ENCODE measurements around the gene CRELD1. TPM values are rescaled to one million over a fixed set of nuclear protein-coding genes. Genes with fewer than 3 reads are reported as not detected.
A peak's percentile ranks its signal among the peaks of the same experiment; 100 is the strongest.

The CRELD1 gene
- total and polyA plus RNA-seq, 2 of the 4 experiments (the other 2 are of a cell fraction): 8.6 to 25.7 TPM

DNA sequence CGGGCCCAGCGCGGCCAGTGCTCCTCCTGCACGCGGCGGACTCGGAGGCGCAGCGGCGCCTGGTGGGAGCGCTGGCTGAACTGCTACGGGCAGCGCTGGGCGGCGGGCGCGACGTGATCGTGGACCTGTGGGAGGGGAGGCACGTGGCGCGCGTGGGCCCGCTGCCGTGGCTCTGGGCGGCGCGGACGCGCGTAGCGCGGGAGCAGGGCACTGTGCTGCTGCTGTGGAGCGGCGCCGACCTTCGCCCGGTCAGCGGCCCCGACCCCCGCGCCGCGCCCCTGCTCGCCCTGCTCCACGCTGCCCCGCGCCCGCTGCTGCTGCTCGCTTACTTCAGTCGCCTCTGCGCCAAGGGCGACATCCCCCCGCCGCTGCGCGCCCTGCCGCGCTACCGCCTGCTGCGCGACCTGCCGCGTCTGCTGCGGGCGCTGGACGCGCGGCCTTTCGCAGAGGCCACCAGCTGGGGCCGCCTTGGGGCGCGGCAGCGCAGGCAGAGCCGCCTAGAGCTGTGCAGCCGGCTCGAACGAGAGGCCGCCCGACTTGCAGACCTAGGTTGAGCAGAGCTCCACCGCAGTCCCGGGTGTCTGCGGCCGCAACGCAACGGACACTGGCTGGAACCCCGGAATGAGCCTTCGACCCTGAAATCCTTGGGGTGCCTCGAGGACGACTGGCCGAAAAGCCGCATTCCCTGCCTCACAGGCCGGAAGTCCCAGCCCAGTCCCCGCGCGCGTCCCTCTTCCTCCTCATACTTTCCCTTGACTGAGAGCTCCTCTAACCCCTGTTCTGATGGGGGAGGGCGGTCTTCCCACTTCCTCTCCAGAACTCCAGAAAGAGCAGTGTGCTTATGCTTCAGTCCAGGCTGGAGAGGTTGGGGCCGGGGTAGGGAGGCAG, 18.1 kb upstream of the CRELD1 start:
- H4K5ac ChIP-seq (ENCODE audit: low read depth, low read length): peak overlapping the region; percentile 94
- in situ Hi-C loops (cut with MboI; ENCODE audit: low sequenced_read_pairs) (no loop called here), dilution Hi-C loops (cut with HindIII; ENCODE audit: low sequenced_read_pairs, unreplicated experiment) (no loop called here), intact Hi-C loops (cut with micrococcal nuclease) (loop anchor here (2.0 to 5.0 kb wide), 2 partner anchors 67 to 198 kb away; no protein-coding TSS in a partner anchor)
- H2BK20ac ChIP-seq (ENCODE audit: low read depth, low read length): peak overlapping the region; percentile 60; the same call in 1 of the 2 replicates
- peak overlapping the region; percentile 56 for H4K91ac ChIP-seq (ENCODE audit: insufficient read depth, low read depth, low read length)
- peak; percentile 62 for ATAC-seq (ENCODE audit: low read depth)
- H4K20me1 ChIP-seq (ENCODE audit: insufficient read depth, low read length): no peaks in the 10 kb centered on the region
- H3K9ac ChIP-seq (ENCODE audit: low read depth, low read length): peak overlapping the region; percentile 79
- peak overlapping the region; percentile 95 for H3K14ac ChIP-seq (replicated peaks; ENCODE audit: low read depth, low read length)
- H3K4me3 ChIP-seq (ENCODE audit: insufficient read depth, low read depth, low read length): peak overlapping the region; percentile 46
- H2AFZ ChIP-seq (replicated peaks; ENCODE audit: low read length, poor library complexity): peak overlapping the region; percentile 99
- H4K8ac ChIP-seq (ENCODE audit: low read depth in 2 of 2, low read length in 2 of 2): peak overlapping the region; percentile 73 to 98
- POLR2A ChIA-PET (ENCODE audit: unreplicated experiment): interaction anchor here (0.5 to 0.6 kb wide), 2 partner anchors 17 to 25 kb away, joined by 3 to 10 read pairs; partner anchors contain the start of gene JAGN1
- H2AK5ac ChIP-seq (ENCODE audit: low read depth, low read length): peak overlapping the region; percentile 66; the same call in 1 of the 2 replicates
- peak overlapping the region; percentile 82 for H3K18ac ChIP-seq (ENCODE audit: low read depth, low read length)
- no peaks in the 10 kb centered on the region for H3K27me3 ChIP-seq (ENCODE audit: control insufficient read depth, insufficient read depth, low read length)
- peak overlapping the region; percentile 96 for H3K4ac ChIP-seq (ENCODE audit: low read depth, low read length)
- H3K9me1 ChIP-seq (ENCODE audit: insufficient read depth, low read length): peaks cover 11% of the 10 kb centered on the region
- peak overlapping the region; percentile 90 for H3K4me2 ChIP-seq (ENCODE audit: low read depth, low read length)
- BruUV-seq (replicated peaks): no TSS peak
- H2AK9ac ChIP-seq (replicated peaks; ENCODE audit: low read depth, low read length, poor library complexity): peak overlapping the region; percentile 93
- H3K9me3 ChIP-seq (ENCODE audit: control insufficient read depth, insufficient read depth, low read length): no peaks in the 10 kb centered on the region
- H2BK120ac ChIP-seq (ENCODE audit: low read depth, low read length): peak overlapping the region; percentile 93
- peaks cover 7 to 38% of the 10 kb centered on the region in 2 experiments; a peak in 3 of 4 replicates for H3K79me1 ChIP-seq (ENCODE audit: low read depth in 1 of 2, low read length in 2 of 2)
- H2BK5ac ChIP-seq (ENCODE audit: low read depth, low read length, poor library complexity, severe bottlenecking): peak overlapping the region; percentile 84
- peaks cover 32% of the 10 kb centered on the region for H3K4me1 ChIP-seq (ENCODE audit: control insufficient read depth, insufficient read depth, low read length)
- DNase-seq: peak; percentile 52
- H2BK15ac ChIP-seq (ENCODE audit: low read depth, low read length): peak overlapping the region; percentile 70; the same call in 2 of the 3 replicates
- H3K36me3 ChIP-seq (ENCODE audit: control insufficient read depth, insufficient read depth, low read length): peaks cover 2% of the 10 kb centered on the region; the same call in 1 of the 2 replicates
- 1% methylated on average over 66 of the region's 99 CpGs; no CpG with 5 or more reads in 1 of the 2 experiments for WGBS, 2 experiments (ENCODE audit: extremely low coverage in 2 of 2, insufficient read length in 1 of 2)
- peak overlapping the region; percentile 32; the same call in 1 of the 2 replicates for H3K56ac ChIP-seq (ENCODE audit: extremely low read depth, insufficient read depth, low read length)
- CTCF ChIA-PET: interaction anchor here (1.0 kb wide), 2 partner anchors 18 to 200 kb away, joined by 3 read pairs; partner anchors contain the start of gene CRELD1
- peak overlapping the region; percentile 89 for H3K27ac ChIP-seq (ENCODE audit: insufficient read depth, low read length)
- peak overlapping the region; percentile 96 for H3K23ac ChIP-seq (ENCODE audit: low read depth, low read length)
- no peak for TF ChIP-seq NFE2L2 (IDR thresholded peaks at IDR 0.05; ENCODE audit: low read depth, low read length)
- TF ChIP-seq FOS (IDR thresholded peaks at IDR 0.05; ENCODE audit: low read depth, low read length): no peak
- TF ChIP-seq SMC3 (IDR thresholded peaks at IDR 0.05; ENCODE audit: low read depth, low read length): peak; percentile 49
- no peak for TF ChIP-seq POLR2A (IDR thresholded peaks at IDR 0.05; ENCODE audit: low read depth, low read length)
- TF ChIP-seq RFX5 (IDR thresholded peaks at IDR 0.05; ENCODE audit: low read depth, low read length): no peak
- no peak for TF ChIP-seq CHD1 (IDR thresholded peaks at IDR 0.05; ENCODE audit: low read depth, low read length)
- TF ChIP-seq, protein P1, sequence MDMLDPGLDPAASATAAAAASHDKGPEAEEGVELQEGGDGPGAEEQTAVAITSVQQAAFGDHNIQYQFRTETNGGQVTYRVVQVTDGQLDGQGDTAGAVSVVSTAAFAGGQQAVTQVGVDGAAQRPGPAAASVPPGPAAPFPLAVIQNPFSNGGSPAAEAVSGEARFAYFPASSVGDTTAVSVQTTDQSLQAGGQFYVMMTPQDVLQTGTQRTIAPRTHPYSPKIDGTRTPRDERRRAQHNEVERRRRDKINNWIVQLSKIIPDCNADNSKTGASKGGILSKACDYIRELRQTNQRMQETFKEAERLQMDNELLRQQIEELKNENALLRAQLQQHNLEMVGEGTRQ (IDR thresholded peaks at IDR 0.05; ENCODE audit: low read depth, low read length): peak; percentile 12; the same call in 1 of the 2 replicates
- TF ChIP-seq, protein P2, sequence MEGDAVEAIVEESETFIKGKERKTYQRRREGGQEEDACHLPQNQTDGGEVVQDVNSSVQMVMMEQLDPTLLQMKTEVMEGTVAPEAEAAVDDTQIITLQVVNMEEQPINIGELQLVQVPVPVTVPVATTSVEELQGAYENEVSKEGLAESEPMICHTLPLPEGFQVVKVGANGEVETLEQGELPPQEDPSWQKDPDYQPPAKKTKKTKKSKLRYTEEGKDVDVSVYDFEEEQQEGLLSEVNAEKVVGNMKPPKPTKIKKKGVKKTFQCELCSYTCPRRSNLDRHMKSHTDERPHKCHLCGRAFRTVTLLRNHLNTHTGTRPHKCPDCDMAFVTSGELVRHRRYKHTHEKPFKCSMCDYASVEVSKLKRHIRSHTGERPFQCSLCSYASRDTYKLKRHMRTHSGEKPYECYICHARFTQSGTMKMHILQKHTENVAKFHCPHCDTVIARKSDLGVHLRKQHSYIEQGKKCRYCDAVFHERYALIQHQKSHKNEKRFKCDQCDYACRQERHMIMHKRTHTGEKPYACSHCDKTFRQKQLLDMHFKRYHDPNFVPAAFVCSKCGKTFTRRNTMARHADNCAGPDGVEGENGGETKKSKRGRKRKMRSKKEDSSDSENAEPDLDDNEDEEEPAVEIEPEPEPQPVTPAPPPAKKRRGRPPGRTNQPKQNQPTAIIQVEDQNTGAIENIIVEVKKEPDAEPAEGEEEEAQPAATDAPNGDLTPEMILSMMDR (conservative IDR thresholded peaks at IDR 0.05; ENCODE audit: low read depth, low read length): peak; percentile 53
- peak; percentile 60 for TF ChIP-seq RAD21 (IDR thresholded peaks at IDR 0.05; ENCODE audit: low read length)
- peak; percentile 51; the same call in 1 of the 2 replicates for TF ChIP-seq BHLHE40 (IDR thresholded peaks at IDR 0.05; ENCODE audit: low read depth, low read length)
- TF ChIP-seq MAZ (IDR thresholded peaks at IDR 0.05; ENCODE audit: borderline replicate concordance, low read depth, low read length): no peak; the same call in 1 of the 2 replicates
- TF ChIP-seq, protein P3, sequence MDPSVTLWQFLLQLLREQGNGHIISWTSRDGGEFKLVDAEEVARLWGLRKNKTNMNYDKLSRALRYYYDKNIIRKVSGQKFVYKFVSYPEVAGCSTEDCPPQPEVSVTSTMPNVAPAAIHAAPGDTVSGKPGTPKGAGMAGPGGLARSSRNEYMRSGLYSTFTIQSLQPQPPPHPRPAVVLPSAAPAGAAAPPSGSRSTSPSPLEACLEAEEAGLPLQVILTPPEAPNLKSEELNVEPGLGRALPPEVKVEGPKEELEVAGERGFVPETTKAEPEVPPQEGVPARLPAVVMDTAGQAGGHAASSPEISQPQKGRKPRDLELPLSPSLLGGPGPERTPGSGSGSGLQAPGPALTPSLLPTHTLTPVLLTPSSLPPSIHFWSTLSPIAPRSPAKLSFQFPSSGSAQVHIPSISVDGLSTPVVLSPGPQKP (IDR thresholded peaks at IDR 0.05; ENCODE audit: borderline replicate concordance, low read depth, low read length): no peak
- TF ChIP-seq MAFK (IDR thresholded peaks at IDR 0.05; ENCODE audit: low read depth, low read length): no peak

Measured in IMR-90 (cell line).